H9 (cell line): Measurements from ENCODE around the gene FBL. TPM values are rescaled to one million over a fixed set of nuclear protein-coding genes. Genes with fewer than 3 reads are reported as not detected.

ENCODE experiments used
- DNase-seq: peaks from one replicate; pipeline ENCODE4 v3.0.0-alpha.2; 2017
- H2AFZ ChIP-seq: one replicate; pipeline ENCODE4 v1.6.1; 2013; ENCODE audit warnings: mild to moderate bottlenecking, low read length, control low read depth, moderate library complexity
- H2AK5ac ChIP-seq: 2 replicates; pipeline ENCODE4 v1.6.1; 2013; ENCODE audit warnings: low read length, control low read depth, mixed read lengths; ENCODE audit not compliant: insufficient read length
- H2BK120ac ChIP-seq: one replicate; pipeline ENCODE4 v1.6.1; 2013; ENCODE audit warnings: low read depth, mild to moderate bottlenecking, low read length, control low read depth, inconsistent platforms; ENCODE audit not compliant: poor library complexity, severe bottlenecking
- H2BK12ac ChIP-seq: 2 replicates; pipeline ENCODE4 v1.6.1; 2013; ENCODE audit warnings: low read length, control low read depth, mixed read lengths, low read depth; ENCODE audit not compliant: insufficient read length
- H2BK15ac ChIP-seq: 2 replicates; pipeline ENCODE4 v1.6.1; 2013; ENCODE audit warnings: low read depth, low read length, control low read depth
- H2BK20ac ChIP-seq: one replicate; pipeline ENCODE4 v1.6.1; 2013; ENCODE audit warnings: low read depth, mild to moderate bottlenecking, low read length, control low read depth, inconsistent platforms; ENCODE audit not compliant: poor library complexity, severe bottlenecking
- H2BK5ac ChIP-seq: 2 replicates; pipeline ENCODE4 v1.6.1; 2013; ENCODE audit warnings: low read length, control low read depth, mixed read lengths; ENCODE audit not compliant: insufficient read length
- H3K14ac ChIP-seq: 2 replicates; pipeline ENCODE4 v1.6.1; 2013; ENCODE audit warnings: low read length, control low read depth; ENCODE audit not compliant: insufficient read depth
- H3K18ac ChIP-seq: 2 replicates; pipeline ENCODE4 v1.6.1; 2013; ENCODE audit warnings: low read depth, mild to moderate bottlenecking, mixed read lengths, low read length, control low read depth; ENCODE audit not compliant: insufficient read length
- H3K23ac ChIP-seq: 2 replicates; pipeline ENCODE4 v1.6.1; 2013; ENCODE audit warnings: low read length, control low read depth, mixed read lengths, low read depth; ENCODE audit not compliant: insufficient read length
- H3K23me2 ChIP-seq: 2 replicates; pipeline ENCODE4 v1.6.1; 2013; ENCODE audit warnings: low read depth, mild to moderate bottlenecking, mixed read lengths, low read length, control low read depth; ENCODE audit not compliant: insufficient read length, poor library complexity, severe bottlenecking
- H3K27ac ChIP-seq: 2 replicates; pipeline ENCODE4 v1.5.1; 2013; ENCODE audit warnings: low read length, control low read depth, mixed read lengths, low read depth; ENCODE audit not compliant: insufficient read length
- H3K27me3 ChIP-seq: 2 replicates; pipeline ENCODE4 v1.6.1; 2013; ENCODE audit warnings: low read length, control low read depth, inconsistent platforms; ENCODE audit not compliant: insufficient read depth
- H3K4ac ChIP-seq: 2 replicates; pipeline ENCODE4 v1.6.1; 2013; ENCODE audit warnings: low read depth, mild to moderate bottlenecking, control low read depth, inconsistent platforms, low read length, moderate library complexity
- H3K4me1 ChIP-seq: 2 replicates; pipeline ENCODE4 v1.6.1; 2013; ENCODE audit warnings: low read length, control low read depth, inconsistent platforms; ENCODE audit not compliant: insufficient read depth
- H3K4me2 ChIP-seq: 2 replicates; pipeline ENCODE4 v1.6.1; 2013; ENCODE audit warnings: low read length, control low read depth, mixed read lengths; ENCODE audit not compliant: insufficient read length, insufficient read depth
- H3K56ac ChIP-seq: 2 replicates; pipeline ENCODE4 v1.6.1; 2013; ENCODE audit warnings: low read depth, mild to moderate bottlenecking, mixed read lengths, low read length, control low read depth; ENCODE audit not compliant: insufficient read length
- H3K79me1 ChIP-seq: 2 replicates; pipeline ENCODE4 v1.6.1; 2013; ENCODE audit warnings: low read depth, mild to moderate bottlenecking, moderate library complexity, low read length, control low read depth, inconsistent platforms; ENCODE audit not compliant: insufficient read depth, poor library complexity, severe bottlenecking
- H3K79me2 ChIP-seq: 2 replicates; pipeline ENCODE4 v1.6.1; 2013; ENCODE audit warnings: low read length, control low read depth, inconsistent platforms; ENCODE audit not compliant: insufficient read depth
- H3K9ac ChIP-seq: 2 replicates; pipeline ENCODE4 v1.6.1; 2013; ENCODE audit warnings: low read length, control low read depth, mixed read lengths; ENCODE audit not compliant: insufficient read length; ENCODE audit errors: extremely low read depth
- H3K9me3 ChIP-seq: one replicate; pipeline ENCODE4 v1.6.1; 2013; ENCODE audit warnings: low read depth, low read length, inconsistent platforms; ENCODE audit not compliant: control insufficient read depth
- H3T11ph ChIP-seq: one replicate; pipeline ENCODE4 v1.6.1; 2013; ENCODE audit warnings: mild to moderate bottlenecking, low read length, control low read depth, inconsistent platforms
- H4K20me1 ChIP-seq: one replicate; pipeline ENCODE4 v1.6.1; 2013; ENCODE audit not compliant: control insufficient read depth, insufficient read length, insufficient read depth
- H4K5ac ChIP-seq: 2 replicates; pipeline ENCODE4 v1.6.1; 2013; ENCODE audit warnings: low read depth, mild to moderate bottlenecking, mixed read lengths, low read length, control low read depth; ENCODE audit not compliant: insufficient read length
- H4K8ac ChIP-seq: replicated peaks from 2 replicates; pipeline ENCODE4 v1.6.1; 2013; ENCODE audit warnings: low read length, control low read depth, mixed read lengths, low read depth; ENCODE audit not compliant: insufficient read length
- H4K91ac ChIP-seq: 2 replicates; pipeline ENCODE4 v1.6.1; 2013; ENCODE audit warnings: low read depth, mild to moderate bottlenecking, moderate library complexity, mixed read lengths, low read length, control low read depth; ENCODE audit not compliant: insufficient read length
- H3K27ac Mint-ChIP-seq, 3 experiments: 2 replicates in 2 of 3; 3 replicates in 1 of 3; pipeline ENCODE4 v1.8.0; 2020 to 2021; ENCODE audit warnings: mixed read lengths in 3 of 3, mild to moderate bottlenecking in 1 of 3, moderate library complexity in 1 of 3
- H3K27me3 Mint-ChIP-seq: 2 replicates; pipeline ENCODE4 v1.8.0; 2021; ENCODE audit warnings: low read depth, mild to moderate bottlenecking, moderate library complexity, mixed read lengths
- H3K36me3 Mint-ChIP-seq, 3 experiments: 2 replicates in 2 of 3; 3 replicates in 1 of 3; pipeline ENCODE4 v1.8.0; 2020 to 2021; ENCODE audit warnings: low read depth in 3 of 3, mixed read lengths in 3 of 3; ENCODE audit not compliant: insufficient read depth in 1 of 3
- H3K4me1 Mint-ChIP-seq, 2 experiments: 2 replicates each; pipeline ENCODE4 v1.8.0; 2020; ENCODE audit warnings: mixed read lengths in 2 of 2
- H3K4me3 Mint-ChIP-seq, 2 experiments: 2 replicates in 1 of 2; 3 replicates in 1 of 2; pipeline ENCODE4 v1.8.0; 2020 to 2021; ENCODE audit warnings: mild to moderate bottlenecking in 2 of 2, mixed read lengths in 2 of 2, moderate library complexity in 1 of 2
- H3K9me3 Mint-ChIP-seq, 2 experiments: 2 replicates in 1 of 2; 3 replicates in 1 of 2; pipeline ENCODE4 v1.8.0; 2020; ENCODE audit warnings: mild to moderate bottlenecking in 2 of 2, mixed read lengths in 2 of 2, moderate library complexity in 1 of 2
- CTCF ChIP-seq: fragments of 200-600 bp; sonication (generic); conservative IDR thresholded peaks from 3 replicates; pipeline ENCODE4 v1.8.0; 2021; ENCODE audit warnings: antibody characterized with exemption, mild to moderate bottlenecking
- WGBS: extraction: QIAGEN DNeasy Blood & Tissue Kit; methylation state at CpG from one replicate; pipeline ENCODE4 v1.1.7; 2013; ENCODE audit warnings: missing lambda C conversion rate, low lambda C conversion rate, mixed read lengths; ENCODE audit not compliant: insufficient read length; ENCODE audit errors: extremely low coverage; 5-methylcytosine and 5-hydroxymethylcytosine counted together
- total RNA-seq: library from RNA; stranded (reverse); gene quantifications from 2 replicates; pipeline ENCODE4 v1.2.1, GENCODE V29; 2021

FBL gene
- total RNA-seq, 1 experiment from 2014 or later, result 625 TPM

GRCh38 chr19:39850892-39851291 lies 4.7 kb upstream of the FBL start:
- Histone ChIP-seq H3T11ph (no peak overlapping the region), H2BK12ac (no peak overlapping the region), H3K9me3 (no peaks in the 10 kb centered on the region), H3K9ac (no peak overlapping the region), H2BK120ac (no peak overlapping the region), H4K20me1 (no peaks in the 10 kb centered on the region), H2BK15ac (no peak overlapping the region), H3K4me1 (peaks cover 4% of the 10 kb centered on the region; the same call in 1 of the 2 replicates), H3K27ac (no peak overlapping the region), H4K8ac (no peak overlapping the region), H3K4ac (no peak overlapping the region), H3K27me3 (no peaks in the 10 kb centered on the region), H3K79me1 (no peaks in the 10 kb centered on the region), H4K5ac (no peak overlapping the region), H3K4me2 (no peak overlapping the region), H3K23me2 (peaks cover 4% of the 10 kb centered on the region), H3K56ac (no peak overlapping the region), H3K14ac (no peak overlapping the region), H3K18ac (no peak overlapping the region), H2AK5ac (no peak overlapping the region), H4K91ac (no peak overlapping the region), H2BK5ac (no peak overlapping the region), H2BK20ac (no peak overlapping the region), H2AFZ (no peak overlapping the region), H3K23ac (no peak overlapping the region), H3K79me2 (peaks cover 2% of the 10 kb centered on the region; the same call in 1 of the 2 replicates)
- no CpG with 5 or more reads among the region's 2 CpGs for WGBS
- peaks cover 18 to 19% of the 10 kb centered on the region in 2 experiments for H3K4me1 Mint-ChIP-seq
- no peak overlapping the region for H3K27ac Mint-ChIP-seq
- H3K36me3 Mint-ChIP-seq, result no peaks in the 10 kb centered on the region; a peak in 1 of 7 replicates
- H3K9me3 Mint-ChIP-seq, result no peaks in the 10 kb centered on the region
- TF ChIP-seq CTCF, result no peak
- DNase-seq, result no peak
- no peak overlapping the region for H3K4me3 Mint-ChIP-seq
- peaks cover 8% of the 10 kb centered on the region for H3K27me3 Mint-ChIP-seq
